ENCODE measurements around the gene HSPBP1. TPM values are rescaled to one million over a fixed set of nuclear protein-coding genes. Genes with fewer than 3 reads are reported as not detected.

HSPBP1 gene
- total and polyA plus RNA-seq, 2 donors (not counting 3 experiments of a cell fraction or from before 2014, with no cell fraction given): 30.4 to 47.5 TPM

DNA sequence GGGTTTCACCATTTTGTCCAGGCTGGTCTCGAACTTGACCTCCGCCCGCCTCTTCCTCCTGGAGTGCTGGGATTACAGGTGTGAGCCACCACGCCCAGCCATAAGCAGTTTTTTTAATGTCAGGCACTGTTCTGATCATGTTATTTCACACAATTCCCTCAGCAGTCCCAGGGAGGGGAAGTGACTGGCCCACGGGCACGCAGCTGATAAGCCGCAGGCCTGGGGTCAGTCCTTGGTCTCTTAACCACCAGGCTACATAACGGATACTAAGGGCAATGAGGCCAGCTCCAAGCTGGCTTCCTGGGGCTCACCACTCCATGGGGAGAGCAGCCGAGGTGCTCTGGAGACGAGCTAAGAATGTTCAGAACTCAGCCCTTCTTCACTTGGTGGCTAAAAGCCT lies 17.4 kb upstream of the HSPBP1 start:
- H3K27ac ChIP-seq (ENCODE audit: insufficient read depth, low read depth, low read length): no peak overlapping the region
- no peaks in the 10 kb centered on the region for H3K9me1 ChIP-seq (replicated peaks; ENCODE audit: control insufficient read depth, extremely low read depth, insufficient read depth, low read length)
- no peaks in the 10 kb centered on the region for H4K20me1 ChIP-seq (replicated peaks; ENCODE audit: control insufficient read depth, extremely low read depth, insufficient read depth, low read length)
- TF ChIP-seq POLR2AphosphoS5 (IDR thresholded peaks at IDR 0.05; ENCODE audit: insufficient read depth, low read depth, low read length) (no peak), MYC (IDR thresholded peaks at IDR 0.05; ENCODE audit: low read depth, low read length) (no peak), GATA2 (IDR thresholded peaks at IDR 0.05; ENCODE audit: insufficient read depth, insufficient read length, low read depth, low read length) (no peak), FOS (IDR thresholded peaks at IDR 0.05; ENCODE audit: borderline replicate concordance, insufficient read depth, low read length) (no peak), EZH2 (IDR thresholded peaks at IDR 0.05; ENCODE audit: borderline replicate concordance, low read depth, low read length, severe bottlenecking) (no peak), POLR2A (IDR thresholded peaks at IDR 0.05; ENCODE audit: low read depth, low read length) (no peak), JUN (IDR thresholded peaks at IDR 0.05; ENCODE audit: borderline replicate concordance, insufficient read depth, insufficient read length, low read depth) (no peak)
- TF ChIP-seq, protein P1, sequence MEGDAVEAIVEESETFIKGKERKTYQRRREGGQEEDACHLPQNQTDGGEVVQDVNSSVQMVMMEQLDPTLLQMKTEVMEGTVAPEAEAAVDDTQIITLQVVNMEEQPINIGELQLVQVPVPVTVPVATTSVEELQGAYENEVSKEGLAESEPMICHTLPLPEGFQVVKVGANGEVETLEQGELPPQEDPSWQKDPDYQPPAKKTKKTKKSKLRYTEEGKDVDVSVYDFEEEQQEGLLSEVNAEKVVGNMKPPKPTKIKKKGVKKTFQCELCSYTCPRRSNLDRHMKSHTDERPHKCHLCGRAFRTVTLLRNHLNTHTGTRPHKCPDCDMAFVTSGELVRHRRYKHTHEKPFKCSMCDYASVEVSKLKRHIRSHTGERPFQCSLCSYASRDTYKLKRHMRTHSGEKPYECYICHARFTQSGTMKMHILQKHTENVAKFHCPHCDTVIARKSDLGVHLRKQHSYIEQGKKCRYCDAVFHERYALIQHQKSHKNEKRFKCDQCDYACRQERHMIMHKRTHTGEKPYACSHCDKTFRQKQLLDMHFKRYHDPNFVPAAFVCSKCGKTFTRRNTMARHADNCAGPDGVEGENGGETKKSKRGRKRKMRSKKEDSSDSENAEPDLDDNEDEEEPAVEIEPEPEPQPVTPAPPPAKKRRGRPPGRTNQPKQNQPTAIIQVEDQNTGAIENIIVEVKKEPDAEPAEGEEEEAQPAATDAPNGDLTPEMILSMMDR (IDR thresholded peaks at IDR 0.05; ENCODE audit: extremely low read depth in 1 of 2, insufficient read depth in 1 of 2, low read depth in 1 of 2, low read length in 2 of 2): no peak
- TF ChIP-seq, protein P2, sequence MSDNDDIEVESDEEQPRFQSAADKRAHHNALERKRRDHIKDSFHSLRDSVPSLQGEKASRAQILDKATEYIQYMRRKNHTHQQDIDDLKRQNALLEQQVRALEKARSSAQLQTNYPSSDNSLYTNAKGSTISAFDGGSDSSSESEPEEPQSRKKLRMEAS (IDR thresholded peaks at IDR 0.05; ENCODE audit: insufficient read depth, insufficient read length): no peak
- no peak overlapping the region for H3K9ac ChIP-seq (replicated peaks; ENCODE audit: extremely low read depth, insufficient read depth, low read length)
- dilution Hi-C loops (cut with MboI; ENCODE audit: extremely low pct_ligation_motif_present, low sequenced_read_pairs): no loop called here
- no peaks in the 10 kb centered on the region for H3K79me2 ChIP-seq (ENCODE audit: control insufficient read depth, insufficient read depth, low read length)
- FAIRE-seq: no peak
- no peak overlapping the region for H2AFZ ChIP-seq (ENCODE audit: low read depth, low read length)
- no peak for DNase-seq (ENCODE audit: low read depth, low spot score)
- no peaks in the 10 kb centered on the region for H3K9me3 ChIP-seq (replicated peaks; ENCODE audit: control insufficient read depth, insufficient read depth, low read length)
- H3K36me3 ChIP-seq (ENCODE audit: control insufficient read depth in 2 of 2, extremely low read depth in 1 of 2, insufficient read depth in 2 of 2, low read length in 2 of 2): no peaks in the 10 kb centered on the region
- no TSS peak for BruUV-seq (replicated peaks)
- CTCF ChIA-PET: no interaction called here
- H3K4me2 ChIP-seq (ENCODE audit: insufficient read depth, low read length): no peak overlapping the region
- POLR2A ChIA-PET: no interaction called here
- intact Hi-C loops (cut with micrococcal nuclease): no loop called here
- H3K4me3 ChIP-seq (replicated peaks in 1 of 3; ENCODE audit: insufficient read depth in 1 of 3, low read depth in 1 of 3, low read length in 3 of 3): no peak overlapping the region
- H3K27me3 ChIP-seq (ENCODE audit: control insufficient read depth in 2 of 2, insufficient read depth in 2 of 2, low read length in 2 of 2): peaks cover 0 to 3% of the 10 kb centered on the region in 2 experiments
- no peaks in the 10 kb centered on the region for H3K4me1 ChIP-seq (ENCODE audit: control insufficient read depth, extremely low read depth, insufficient read depth, low read length)
